Esophagus squamous epithelium (tissue), 4 donors: ENCODE measurements around the gene MINDY1.

ENCODE experiments used
- CTCF ChIP-seq, 6 experiments: fragments of 450-650 bp in 4 of 6; fragments of 200-600 bp in 2 of 6; sonication (generic) in 2 of 6; IDR thresholded peaks; one replicate each; pipeline ENCODE4 v1.5.1; 2016 to 2019; ENCODE audit warnings: antibody characterized with exemption in 6 of 6, mild to moderate bottlenecking in 4 of 6, moderate library complexity in 4 of 6
- POLR2A ChIP-seq, 4 donors: fragments of 450-650 bp; IDR thresholded peaks; one replicate each; pipeline ENCODE4 v1.6.1; 2017; ENCODE audit warnings: antibody characterized with exemption in 4 of 4, mild to moderate bottlenecking in 4 of 4, moderate library complexity in 3 of 4

- TF ChIP-seq POLR2A (IDR thresholded peaks at IDR 0.05) (no peak), CTCF (IDR thresholded peaks at IDR 0.05) (no peak)
Measured at GRCh38 chr1:150967936-150968335, 38.8 kb downstream of the MINDY1 start.
